Kidney epithelial cell (primary cell): Measurements from ENCODE around the gene CNOT2. TPM values are rescaled to one million over a fixed set of nuclear protein-coding genes. Genes with fewer than 3 reads are reported as not detected.

ENCODE experiments used
- DNase-seq: peaks from one replicate; pipeline ENCODE4 v3.0.0-alpha.2; 2010; ENCODE audit warnings: low read depth
- H3K27me3 ChIP-seq: 2 replicates; pipeline ENCODE4 v1.6.0; 2011; ENCODE audit warnings: low read length; ENCODE audit not compliant: control insufficient read depth, insufficient read depth
- H3K36me3 ChIP-seq: 2 replicates; pipeline ENCODE4 v1.5.1; 2011; ENCODE audit warnings: low read length; ENCODE audit not compliant: control insufficient read depth, insufficient read depth
- H3K4me3 ChIP-seq: 2 replicates; pipeline ENCODE4 v1.5.1; 2011; ENCODE audit warnings: low read depth, mild to moderate bottlenecking, control low read depth, low read length
- CTCF ChIP-seq: IDR thresholded peaks from 2 replicates; pipeline ENCODE4 v1.5.1; 2011; ENCODE audit warnings: mild to moderate bottlenecking, moderate library complexity, low read length, control low read depth, inconsistent platforms; ENCODE audit not compliant: insufficient read depth, poor library complexity, severe bottlenecking
- total RNA-seq: library from RNA; depleted of rRNA; stranded (reverse); fragments of >200 nt; gene quantifications from 2 replicates; pipeline ENCODE4 v1.2.3, GENCODE V29; 2015

The CNOT2 gene
- total RNA-seq, 1 donor from 2014 or later, result 96.8 TPM

DNA sequence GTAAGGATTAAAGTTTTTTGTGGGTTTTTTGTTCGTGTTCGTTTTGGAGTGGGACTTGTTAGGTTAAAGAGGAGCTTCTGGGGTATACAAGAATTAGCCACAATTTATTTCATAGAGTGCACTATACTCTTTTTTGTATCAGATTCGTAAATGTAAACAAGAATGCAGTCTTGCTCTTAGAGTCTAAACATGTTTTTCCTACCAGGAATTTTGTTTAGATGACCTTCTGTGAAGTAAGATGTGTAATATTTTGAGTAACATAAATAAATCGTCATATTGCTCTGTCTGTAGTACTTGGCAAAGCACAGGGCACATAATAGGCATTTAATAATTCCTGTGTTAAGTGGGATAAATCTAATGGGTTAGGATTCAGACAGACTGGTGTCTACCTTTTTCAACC, 9.6 kb downstream of the CNOT2 start:
- no peak overlapping the region for H3K4me3 ChIP-seq
- no peaks in the 10 kb centered on the region for H3K36me3 ChIP-seq
- no peak for DNase-seq
- no peaks in the 10 kb centered on the region for H3K27me3 ChIP-seq
- no peak for TF ChIP-seq CTCF

DNA sequence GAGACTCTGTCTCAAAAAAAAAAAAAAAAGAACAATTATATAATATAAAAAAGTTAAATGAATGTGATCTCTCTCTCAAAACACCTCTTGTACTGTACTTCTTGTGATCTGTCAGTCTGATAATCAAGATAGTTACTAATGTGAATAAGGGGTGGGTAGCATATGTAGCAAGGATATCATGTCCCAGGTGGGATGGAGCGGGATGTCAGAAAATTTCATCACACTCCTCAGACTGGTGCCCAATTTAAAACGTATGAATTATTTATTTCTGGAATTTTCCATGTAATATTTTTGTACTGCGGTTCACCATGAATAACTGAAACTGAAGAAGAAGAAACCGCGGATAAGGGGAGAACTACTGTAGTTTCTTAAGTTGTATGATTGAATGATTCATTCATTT, 11.0 kb downstream of the CNOT2 start:
- TF ChIP-seq CTCF, result no peak
- Histone ChIP-seq H3K4me3 (no peak overlapping the region), H3K36me3 (no peaks in the 10 kb centered on the region), H3K27me3 (no peaks in the 10 kb centered on the region)
- no peak for DNase-seq

GRCh38 chr12:70254846-70255245, 11.6 kb downstream of the CNOT2 start:
- DNase-seq, result no peak
- no peak for TF ChIP-seq CTCF
- H3K27me3 ChIP-seq, result no peaks in the 10 kb centered on the region
- no peak overlapping the region for H3K4me3 ChIP-seq
- no peaks in the 10 kb centered on the region for H3K36me3 ChIP-seq

GRCh38 chr12:70255311-70255710, 12.1 kb downstream of the CNOT2 start:
- DNase-seq, result no peak
- Histone ChIP-seq H3K36me3 (no peaks in the 10 kb centered on the region), H3K27me3 (no peaks in the 10 kb centered on the region), H3K4me3 (no peak overlapping the region)
- TF ChIP-seq CTCF, result no peak

- DNase-seq, result no peak
- Histone ChIP-seq H3K36me3 (no peaks in the 10 kb centered on the region), H3K27me3 (no peaks in the 10 kb centered on the region), H3K4me3 (no peak overlapping the region)
- no peak for TF ChIP-seq CTCF
Measured at GRCh38 chr12:70258605-70259403, 15.6 kb downstream of the CNOT2 start.

DNA sequence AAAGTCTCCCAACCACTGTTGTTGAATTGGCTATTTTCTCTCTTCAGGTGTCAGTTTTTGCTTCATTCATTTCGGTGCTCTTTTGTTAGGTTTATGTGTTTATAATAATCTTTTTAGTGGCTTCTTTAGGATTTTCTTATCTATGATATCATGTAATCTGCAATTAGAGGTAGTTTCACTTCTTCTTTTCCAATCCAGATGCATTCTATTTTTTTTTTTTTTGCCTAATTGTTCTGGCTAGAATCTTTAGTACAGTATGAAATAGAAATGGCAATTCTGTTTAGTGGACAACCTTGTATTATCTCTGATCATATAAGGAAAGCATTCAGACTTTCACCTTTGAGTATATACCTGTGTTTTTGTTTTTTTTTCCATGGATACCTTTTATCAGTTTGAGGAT, 17.4 kb downstream of the CNOT2 start:
- H3K4me3 ChIP-seq, result no peak overlapping the region
- no peak for DNase-seq
- no peaks in the 10 kb centered on the region for H3K27me3 ChIP-seq
- H3K36me3 ChIP-seq, result no peaks in the 10 kb centered on the region
- TF ChIP-seq CTCF, result no peak
